Panc1 (cell line): ENCODE measurements around the gene SNRNP70. TPM values are rescaled to one million over a fixed set of nuclear protein-coding genes. Genes with fewer than 3 reads are reported as not detected.

Source experiments
- ATAC-seq: fragments of 200-7000 bp; cut with Tn5 transposase; 2 replicates; pipeline ENCODE4 v1.9.1; 2020; ENCODE audit warnings: mild to moderate bottlenecking, moderate library complexity
- BruUV-seq: library from RNA; stranded (reverse); fragments of 400-500 nt; replicated peaks from 2 replicates; lab custom pipeline; 2021; lab: Mats Ljungman, UMichigan
- CTCF ChIA-PET: fragments of 300-600 bp; sonication (Branson Sonifier 250); formaldehyde crosslinking; loops from one replicate; lab custom pipeline; 2022; ENCODE audit warnings: antibody characterized with exemption; lab: Charles Lee
- POLR2A ChIA-PET: fragments of 300-600 bp; sonication (Branson Sonifier 250); formaldehyde crosslinking; loops from one replicate; lab custom pipeline; 2022; ENCODE audit warnings: antibody characterized with exemption; lab: Charles Lee
- DNase-seq: peaks from one replicate; pipeline ENCODE4 v3.0.0-alpha.2; 2010; ENCODE audit warnings: low read depth, low spot score
- H3K27ac ChIP-seq: 2 replicates; pipeline ENCODE4 v1.5.1; 2011; ENCODE audit warnings: mild to moderate bottlenecking, low read length, inconsistent platforms
- H3K27me3 ChIP-seq: fragments of 200-500 bp; sonication (Bioruptor generic); 2 replicates; pipeline ENCODE4 v1.6.0; 2014; ENCODE audit warnings: low read length, inconsistent platforms; ENCODE audit not compliant: control insufficient read depth, insufficient read depth
- H3K36me3 ChIP-seq: fragments of 200-500 bp; sonication (Bioruptor generic); 2 replicates; pipeline ENCODE4 v1.5.1; 2014; ENCODE audit warnings: inconsistent platforms, mild to moderate bottlenecking, low read length, moderate library complexity; ENCODE audit not compliant: control insufficient read depth, insufficient read depth
- H3K4me1 ChIP-seq: 2 replicates; pipeline ENCODE4 v1.5.1; 2011; ENCODE audit warnings: inconsistent platforms, mild to moderate bottlenecking, low read length, moderate library complexity; ENCODE audit not compliant: control insufficient read depth, insufficient read depth
- H3K4me3 ChIP-seq, 2 experiments: 2 replicates each; pipeline ENCODE4 v1.5.1; 2011 to 2012; ENCODE audit warnings: low read depth in 2 of 2, low read length in 2 of 2, mild to moderate bottlenecking in 2 of 2, inconsistent platforms in 1 of 2, moderate library complexity in 1 of 2
- H3K9me3 ChIP-seq: fragments of 200-500 bp; sonication (Bioruptor generic); 2 replicates; pipeline ENCODE4 v1.5.1; 2014; ENCODE audit warnings: low read depth, mild to moderate bottlenecking, inconsistent platforms, low read length, moderate library complexity; ENCODE audit not compliant: control insufficient read depth, insufficient read depth
- POLR2AphosphoS5 ChIP-seq: IDR thresholded peaks from 2 replicates; pipeline ENCODE4 v1.6.1; 2012; ENCODE audit warnings: mild to moderate bottlenecking, low read depth, low read length, moderate library complexity
- SIN3A ChIP-seq: IDR thresholded peaks from 2 replicates; pipeline ENCODE4 v1.6.1; 2012; ENCODE audit warnings: low read depth, mild to moderate bottlenecking, low read length, moderate library complexity, borderline replicate concordance; ENCODE audit not compliant: insufficient read depth
- TCF7L2 ChIP-seq: IDR thresholded peaks from 2 replicates; pipeline ENCODE4 v1.6.1; 2011; ENCODE audit warnings: mild to moderate bottlenecking, low read depth, low read length, inconsistent platforms
- in situ Hi-C: cut with HindIII; loops from 2 replicates; pipeline ENCODE4 v1.10.0; 2016; ENCODE audit warnings: low sequenced_read_pairs, low pct_unique_long_range_greater_than_20kb
- intact Hi-C: fragments of 100-400 bp; cut with micrococcal nuclease; formaldehyde crosslinking; loops from one replicate; pipeline ENCODE4 v1.10.0; 2022; ENCODE audit not compliant: unreplicated experiment
- total RNA-seq: library from RNA; stranded (reverse); gene quantifications from one replicate; pipeline ENCODE4 v1.2.1, GENCODE V29; 2021; ENCODE audit not compliant: unreplicated experiment
- TF ChIP-seq, protein P1 (sequence below), 2 experiments: IDR thresholded peaks; 2 replicates each; pipeline ENCODE4 v1.6.1; 2011 to 2012; ENCODE audit warnings: low read depth in 2 of 2, control low read depth in 1 of 2, low read length in 1 of 2, mild to moderate bottlenecking in 1 of 2, moderate library complexity in 1 of 2; ENCODE audit not compliant: insufficient read depth in 1 of 2
- TF ChIP-seq, protein P2 (sequence below): fragments of 450-650 bp; IDR thresholded peaks from 2 replicates; pipeline ENCODE4 v1.5.1; 2017; ENCODE audit warnings: mild to moderate bottlenecking

SNRNP70 gene
- total RNA-seq, 1 experiment from 2014 or later: 180 TPM

DNA sequence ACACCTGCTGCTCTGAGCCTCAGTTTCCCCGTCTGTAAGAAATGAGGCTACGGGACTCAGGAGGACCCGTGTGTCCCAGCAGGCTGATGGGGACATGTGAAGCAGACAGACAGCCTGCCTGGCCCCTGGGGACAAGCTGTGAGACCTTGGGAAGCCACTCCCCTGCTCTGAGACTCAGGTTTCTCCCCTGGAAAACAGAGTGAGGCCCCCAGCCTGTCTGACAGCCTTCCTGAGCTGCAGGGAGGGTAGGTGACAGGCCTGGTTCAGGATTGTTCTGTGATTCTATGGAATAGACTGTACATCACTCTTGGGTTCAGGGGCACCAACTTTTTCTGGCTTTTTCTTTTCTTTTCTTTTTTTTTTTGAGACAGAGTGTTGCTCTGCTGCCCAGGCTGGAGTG lies 17.7 kb upstream of the SNRNP70 start:
- TF ChIP-seq SIN3A: no peak
- TF ChIP-seq, protein P1, sequence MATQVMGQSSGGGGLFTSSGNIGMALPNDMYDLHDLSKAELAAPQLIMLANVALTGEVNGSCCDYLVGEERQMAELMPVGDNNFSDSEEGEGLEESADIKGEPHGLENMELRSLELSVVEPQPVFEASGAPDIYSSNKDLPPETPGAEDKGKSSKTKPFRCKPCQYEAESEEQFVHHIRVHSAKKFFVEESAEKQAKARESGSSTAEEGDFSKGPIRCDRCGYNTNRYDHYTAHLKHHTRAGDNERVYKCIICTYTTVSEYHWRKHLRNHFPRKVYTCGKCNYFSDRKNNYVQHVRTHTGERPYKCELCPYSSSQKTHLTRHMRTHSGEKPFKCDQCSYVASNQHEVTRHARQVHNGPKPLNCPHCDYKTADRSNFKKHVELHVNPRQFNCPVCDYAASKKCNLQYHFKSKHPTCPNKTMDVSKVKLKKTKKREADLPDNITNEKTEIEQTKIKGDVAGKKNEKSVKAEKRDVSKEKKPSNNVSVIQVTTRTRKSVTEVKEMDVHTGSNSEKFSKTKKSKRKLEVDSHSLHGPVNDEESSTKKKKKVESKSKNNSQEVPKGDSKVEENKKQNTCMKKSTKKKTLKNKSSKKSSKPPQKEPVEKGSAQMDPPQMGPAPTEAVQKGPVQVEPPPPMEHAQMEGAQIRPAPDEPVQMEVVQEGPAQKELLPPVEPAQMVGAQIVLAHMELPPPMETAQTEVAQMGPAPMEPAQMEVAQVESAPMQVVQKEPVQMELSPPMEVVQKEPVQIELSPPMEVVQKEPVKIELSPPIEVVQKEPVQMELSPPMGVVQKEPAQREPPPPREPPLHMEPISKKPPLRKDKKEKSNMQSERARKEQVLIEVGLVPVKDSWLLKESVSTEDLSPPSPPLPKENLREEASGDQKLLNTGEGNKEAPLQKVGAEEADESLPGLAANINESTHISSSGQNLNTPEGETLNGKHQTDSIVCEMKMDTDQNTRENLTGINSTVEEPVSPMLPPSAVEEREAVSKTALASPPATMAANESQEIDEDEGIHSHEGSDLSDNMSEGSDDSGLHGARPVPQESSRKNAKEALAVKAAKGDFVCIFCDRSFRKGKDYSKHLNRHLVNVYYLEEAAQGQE (IDR thresholded peaks at IDR 0.05; ENCODE audit: insufficient read depth in 1 of 2, low read depth in 2 of 2, low read length in 1 of 2): no peak
- TF ChIP-seq, protein P2, sequence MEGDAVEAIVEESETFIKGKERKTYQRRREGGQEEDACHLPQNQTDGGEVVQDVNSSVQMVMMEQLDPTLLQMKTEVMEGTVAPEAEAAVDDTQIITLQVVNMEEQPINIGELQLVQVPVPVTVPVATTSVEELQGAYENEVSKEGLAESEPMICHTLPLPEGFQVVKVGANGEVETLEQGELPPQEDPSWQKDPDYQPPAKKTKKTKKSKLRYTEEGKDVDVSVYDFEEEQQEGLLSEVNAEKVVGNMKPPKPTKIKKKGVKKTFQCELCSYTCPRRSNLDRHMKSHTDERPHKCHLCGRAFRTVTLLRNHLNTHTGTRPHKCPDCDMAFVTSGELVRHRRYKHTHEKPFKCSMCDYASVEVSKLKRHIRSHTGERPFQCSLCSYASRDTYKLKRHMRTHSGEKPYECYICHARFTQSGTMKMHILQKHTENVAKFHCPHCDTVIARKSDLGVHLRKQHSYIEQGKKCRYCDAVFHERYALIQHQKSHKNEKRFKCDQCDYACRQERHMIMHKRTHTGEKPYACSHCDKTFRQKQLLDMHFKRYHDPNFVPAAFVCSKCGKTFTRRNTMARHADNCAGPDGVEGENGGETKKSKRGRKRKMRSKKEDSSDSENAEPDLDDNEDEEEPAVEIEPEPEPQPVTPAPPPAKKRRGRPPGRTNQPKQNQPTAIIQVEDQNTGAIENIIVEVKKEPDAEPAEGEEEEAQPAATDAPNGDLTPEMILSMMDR: no peak
- H3K27ac ChIP-seq: no peak overlapping the region
- no peaks in the 10 kb centered on the region for H3K36me3 ChIP-seq
- ChIA-PET POLR2A (no interaction called here), CTCF (no interaction called here)
- DNase-seq: no peak
- H3K9me3 ChIP-seq: no peaks in the 10 kb centered on the region
- no TSS peak for BruUV-seq
- in situ Hi-C loops (no loop called here), intact Hi-C loops (no loop called here)
- ATAC-seq: no peak
- H3K4me1 ChIP-seq: peaks cover 4% of the 10 kb centered on the region; the same call in 1 of the 2 replicates
- no peak overlapping the region for H3K4me3 ChIP-seq
- H3K27me3 ChIP-seq: no peaks in the 10 kb centered on the region

DNA sequence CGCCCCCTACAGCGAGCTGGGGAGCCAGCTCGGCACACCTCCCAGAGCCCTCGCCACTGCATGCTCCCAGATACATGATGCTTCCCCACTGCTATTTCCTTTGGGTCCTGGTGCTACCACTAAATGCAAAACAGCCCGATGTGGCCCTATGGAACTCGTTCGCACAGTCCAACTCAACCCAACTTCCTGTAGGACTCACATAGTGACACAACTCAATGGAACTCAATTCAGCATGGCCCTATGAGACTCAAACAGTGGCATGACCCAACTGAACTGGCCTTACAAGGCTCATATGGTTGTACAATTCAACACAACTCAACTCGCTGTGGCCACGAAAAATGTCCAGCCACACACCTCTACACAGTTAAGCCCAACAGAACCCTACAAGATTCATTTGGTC lies 16.2 kb upstream of the SNRNP70 start:
- H3K27ac ChIP-seq: no peak overlapping the region
- H3K27me3 ChIP-seq: no peaks in the 10 kb centered on the region
- in situ Hi-C loops (no loop called here), intact Hi-C loops (no loop called here)
- ChIA-PET POLR2A (no interaction called here), CTCF (no interaction called here)
- H3K36me3 ChIP-seq: no peaks in the 10 kb centered on the region
- no peak overlapping the region for H3K4me3 ChIP-seq
- no peaks in the 10 kb centered on the region for H3K9me3 ChIP-seq
- TF ChIP-seq TCF7L2 (no peak), POLR2AphosphoS5 (no peak), SIN3A (no peak)
- TF ChIP-seq, protein P2: no peak
- TF ChIP-seq, protein P1 (IDR thresholded peaks at IDR 0.05; ENCODE audit: insufficient read depth in 1 of 2, low read depth in 2 of 2, low read length in 1 of 2): no peak
- peaks cover 4% of the 10 kb centered on the region; the same call in 1 of the 2 replicates for H3K4me1 ChIP-seq
- ATAC-seq: no peak
- no TSS peak for BruUV-seq
- DNase-seq: no peak
